Measurements from ENCODE around the gene DSP. TPM values are rescaled to one million over a fixed set of nuclear protein-coding genes. Genes with fewer than 3 reads are reported as not detected.
A peak's percentile ranks its signal among the peaks of the same experiment; 100 is the strongest.

DSP gene
- total and polyA plus RNA-seq, 2 of the 13 experiments (the other 11 are each of a cell fraction or from before 2014, with no cell fraction given), result 89.8 to 117 TPM

GRCh38 chr6:7545316-7546019 lies 4.0 kb downstream of the DSP start (continued):
- TF ChIP-seq RELA (CRISPR knock-in tag; IDR thresholded peaks at IDR 0.05) (no peak), AFF4 (CRISPR knock-in tag; IDR thresholded peaks at IDR 0.05) (peak; percentile 30; the same call in 1 of the 2 replicates), SNAPC5 (CRISPR knock-in tag; IDR thresholded peaks at IDR 0.05; ENCODE audit: borderline replicate concordance) (no peak), ZNF280D (CRISPR knock-in tag; IDR thresholded peaks at IDR 0.05) (0 out of 2 replicates have a peak, but pooled peaks have one; percentile 39), ZFP36 (IDR thresholded peaks at IDR 0.05; ENCODE audit: borderline replicate concordance, low read depth, low read length, partially characterized antibody) (no peak), SMAD3 (CRISPR knock-in tag; IDR thresholded peaks at IDR 0.05) (0 out of 2 replicates have a peak, but pooled peaks have one; percentile 14), SKI (IDR thresholded peaks at IDR 0.05; ENCODE audit: partially characterized antibody) (no peak), ZBTB20 (CRISPR knock-in tag; IDR thresholded peaks at IDR 0.05; ENCODE audit: borderline replicate concordance, low read depth) (no peak), MAX (IDR thresholded peaks at IDR 0.05) (no peak), TSC22D2 (CRISPR knock-in tag; IDR thresholded peaks at IDR 0.05; ENCODE audit: borderline replicate concordance) (no peak), RBM22 (optimal IDR thresholded peaks at IDR 0.05; ENCODE audit: low read length) (peak; percentile 32), TEAD3 (CRISPR knock-in tag; optimal IDR thresholded peaks at IDR 0.05; ENCODE audit: borderline replicate concordance) (peak; percentile 24), ZNF180 (CRISPR knock-in tag; IDR thresholded peaks at IDR 0.05; ENCODE audit: borderline replicate concordance, low read depth) (no peak), PREB (CRISPR knock-in tag; IDR thresholded peaks at IDR 0.05) (no peak), ZBTB38 (CRISPR knock-in tag; IDR thresholded peaks at IDR 0.05) (peak; percentile 59; the same call in 1 of the 2 replicates), EP300 (IDR thresholded peaks at IDR 0.05; ENCODE audit: low read depth in 2 of 2, low read length in 2 of 2) (no peak), EP300 (CRISPR knock-in tag; IDR thresholded peaks at IDR 0.05; ENCODE audit: borderline replicate concordance) (peak; percentile 33; the same call in 1 of the 2 replicates), PPARG (CRISPR knock-in tag; conservative IDR thresholded peaks at IDR 0.05) (no peak), ZFP36L1 (CRISPR knock-in tag; IDR thresholded peaks at IDR 0.05) (no peak), KLF9 (CRISPR knock-in tag; IDR thresholded peaks at IDR 0.05; ENCODE audit: low read depth) (no peak), AGO2 (optimal IDR thresholded peaks at IDR 0.05; ENCODE audit: low read depth, low read length) (no peak), ARNTL (CRISPR knock-in tag; IDR thresholded peaks at IDR 0.05) (no peak)
